Measurements from ENCODE around the gene VARS1. TPM values are rescaled to one million over a fixed set of nuclear protein-coding genes. Genes with fewer than 3 reads are reported as not detected.
A peak's percentile ranks its signal among the peaks of the same experiment; 100 is the strongest.

The VARS1 gene
- total RNA-seq, 1 donor from 2014 or later: 162 TPM

GRCh38 chr6:31762356-31762755 is 33.2 kb downstream of the VARS1 start, which contains the start of gene SAPCD1:
Gene SAPCD1, plus strand, starts transcription at chr6:31762656. Its CDS starts 399 bp downstream, at chr6:31763055.
- Mint-ChIP-seq H3K4me3 (peak within 1 kb of the TSS; percentile 47), H3K27ac (ENCODE audit: unreplicated experiment) (peak within 1 kb of the TSS; percentile 89), H3K36me3 (ENCODE audit: low read depth) (peaks cover 29% of the 10 kb centered on the region), H3K27me3 (ENCODE audit: low read depth) (no peaks in the 10 kb centered on the region), H3K9me3 (no peaks in the 10 kb centered on the region), H3K4me1 (peaks cover 35% of the 10 kb centered on the region)
- no peak for TF ChIP-seq CTCF (conservative IDR thresholded peaks at IDR 0.05)
- DNase-seq (ENCODE audit: low read depth, low spot score): no peak

- H3K4me3 Mint-ChIP-seq: no peak overlapping the region
- H3K4me1 Mint-ChIP-seq: peaks cover 31% of the 10 kb centered on the region
- no peaks in the 10 kb centered on the region for H3K27me3 Mint-ChIP-seq (ENCODE audit: low read depth)
- H3K27ac Mint-ChIP-seq (ENCODE audit: unreplicated experiment): no peak overlapping the region
- no peak for DNase-seq (ENCODE audit: low read depth, low spot score)
- no peak for TF ChIP-seq CTCF (conservative IDR thresholded peaks at IDR 0.05)
- H3K36me3 Mint-ChIP-seq (ENCODE audit: low read depth): peaks cover 29% of the 10 kb centered on the region
- H3K9me3 Mint-ChIP-seq: no peaks in the 10 kb centered on the region
Observed at GRCh38 chr6:31761343-31761742, 34.2 kb downstream of the VARS1 start.

- TF ChIP-seq CTCF (conservative IDR thresholded peaks at IDR 0.05): no peak
- Mint-ChIP-seq H3K27me3 (ENCODE audit: low read depth) (no peaks in the 10 kb centered on the region), H3K4me1 (peaks cover 30% of the 10 kb centered on the region), H3K4me3 (no peak overlapping the region), H3K9me3 (no peaks in the 10 kb centered on the region), H3K27ac (ENCODE audit: unreplicated experiment) (peak overlapping the region; percentile 88), H3K36me3 (ENCODE audit: low read depth) (peaks cover 29% of the 10 kb centered on the region)
- DNase-seq (ENCODE audit: low read depth, low spot score): no peak
Observed at GRCh38 chr6:31760790-31761189, 34.8 kb downstream of the VARS1 start.

GRCh38 chr6:31758281-31758680 is 37.3 kb downstream of the VARS1 start:
- Mint-ChIP-seq H3K36me3 (ENCODE audit: low read depth) (peaks cover 28% of the 10 kb centered on the region), H3K27ac (ENCODE audit: unreplicated experiment) (no peak overlapping the region), H3K9me3 (no peaks in the 10 kb centered on the region), H3K27me3 (ENCODE audit: low read depth) (no peaks in the 10 kb centered on the region), H3K4me3 (no peak overlapping the region), H3K4me1 (peaks cover 17% of the 10 kb centered on the region)
- no peak for DNase-seq (ENCODE audit: low read depth, low spot score)
- TF ChIP-seq CTCF (conservative IDR thresholded peaks at IDR 0.05): no peak

GRCh38 chr6:31752739-31753319 is 42.7 kb downstream of the VARS1 start:
- H3K4me3 Mint-ChIP-seq: no peak overlapping the region
- H3K4me1 Mint-ChIP-seq: no peaks in the 10 kb centered on the region
- H3K9me3 Mint-ChIP-seq: no peaks in the 10 kb centered on the region
- no peak for TF ChIP-seq CTCF (conservative IDR thresholded peaks at IDR 0.05)
- H3K36me3 Mint-ChIP-seq (ENCODE audit: low read depth): peaks cover 9% of the 10 kb centered on the region
- H3K27me3 Mint-ChIP-seq (ENCODE audit: low read depth): no peaks in the 10 kb centered on the region
- DNase-seq (ENCODE audit: low read depth, low spot score): no peak
- no peak overlapping the region for H3K27ac Mint-ChIP-seq (ENCODE audit: unreplicated experiment)

Data from neural crest cell (in vitro differentiated cells).